HG02943 (cell line): ENCODE data around the gene FAM170B.

Experiments
- ATAC-seq: cut with Tn5 transposase; IDR thresholded peaks from one replicate; pipeline ENCODE4 v1.9.1; 2021; ENCODE audit warnings: mild to moderate bottlenecking, low read depth, moderate library complexity; ENCODE audit not compliant: unreplicated experiment

FAM170B gene

GRCh38 chr10:49133706-49134248 is at the start of gene FAM170B:
FAM170B (minus strand) TSS chr10:49134021; CDS start chr10:49133918, 103 bp downstream.
- no peak for ATAC-seq

- ATAC-seq: no peak
Measured at GRCh38 chr10:49182776-49183175, 49.0 kb upstream of the FAM170B start.

- ATAC-seq: no peak
Measured at GRCh38 chr10:49180444-49180860, 46.6 kb upstream of the FAM170B start.

GRCh38 chr10:49179699-49180443 is 46.0 kb upstream of the FAM170B start:
- ATAC-seq: no peak

GRCh38 chr10:49178489-49179471 is 45.0 kb upstream of the FAM170B start:
- no peak for ATAC-seq

- peak; percentile 53 for ATAC-seq
Measured at GRCh38 chr10:49177391-49178355, 43.9 kb upstream of the FAM170B start.

- no peak for ATAC-seq
Measured at GRCh38 chr10:49176310-49177268, 42.8 kb upstream of the FAM170B start.

GRCh38 chr10:49175587-49176309 is 41.9 kb upstream of the FAM170B start:
- no peak for ATAC-seq

- no peak for ATAC-seq
Measured at GRCh38 chr10:49174926-49175500, 41.2 kb upstream of the FAM170B start.

- no peak for ATAC-seq
Measured at GRCh38 chr10:49174261-49174925, 40.6 kb upstream of the FAM170B start.

- no peak for ATAC-seq
Measured at GRCh38 chr10:49173853-49174252, 40.0 kb upstream of the FAM170B start.

- no peak for ATAC-seq
Measured at GRCh38 chr10:49173201-49173772, 39.5 kb upstream of the FAM170B start.

- no peak for ATAC-seq
Measured at GRCh38 chr10:49172777-49173132, 38.9 kb upstream of the FAM170B start.

- ATAC-seq: no peak
Measured at GRCh38 chr10:49172061-49172776, 38.4 kb upstream of the FAM170B start.

GRCh38 chr10:49171326-49172060 is 37.7 kb upstream of the FAM170B start:
- no peak for ATAC-seq
